ENCODE results near the gene ZNF587. TPM values are rescaled to one million over a fixed set of nuclear protein-coding genes. Genes with fewer than 3 reads are reported as not detected.

ZNF587 gene
- total and polyA plus RNA-seq, 2 of the 13 experiments (the other 11 are each of a cell fraction or from before 2014, with no cell fraction given), result 8.7 to 17.5 TPM

DNA sequence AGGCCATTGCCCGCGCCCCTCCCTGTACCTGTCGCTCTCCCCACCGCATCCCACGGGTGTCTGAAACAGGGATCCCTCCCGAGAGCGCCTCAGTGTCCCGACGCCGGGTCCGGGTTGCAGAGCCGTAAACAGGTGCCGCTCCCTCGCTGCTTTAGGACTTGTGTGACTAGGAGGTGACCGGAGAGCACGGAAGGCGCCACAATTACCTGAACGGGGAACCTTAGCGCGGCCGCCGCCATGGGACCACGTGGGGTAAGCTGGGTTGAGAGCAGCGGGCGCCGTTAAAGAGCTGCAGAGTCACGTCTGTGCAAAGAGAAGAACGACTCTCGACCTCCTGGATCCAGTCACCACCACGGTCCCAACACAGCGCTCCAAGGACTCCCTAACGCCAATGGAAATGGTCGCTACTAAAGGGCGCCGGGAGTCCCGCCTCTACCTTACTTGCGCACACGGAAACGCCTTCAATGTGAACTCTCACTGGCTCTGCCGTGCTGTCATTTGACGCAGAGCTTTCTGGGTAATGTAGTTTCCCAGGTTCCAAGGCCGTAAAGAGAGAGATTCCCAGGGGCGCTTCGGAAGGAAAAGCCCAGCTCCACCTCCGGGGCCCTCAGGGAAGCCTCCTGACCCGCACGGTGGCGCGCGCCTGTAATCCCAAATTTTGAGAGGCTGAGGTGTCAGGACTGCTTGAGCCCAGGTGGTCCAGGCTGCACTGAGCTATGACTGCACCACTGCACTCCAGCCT lies 35.0 kb upstream of the ZNF587 start, which contains the start of gene ZNF552 (continued):
- TF ChIP-seq HMGXB4 (CRISPR knock-in tag; IDR thresholded peaks at IDR 0.05; ENCODE audit: borderline replicate concordance in 1 of 2, low read depth in 1 of 2) (peak; percentile 30 to 60; a peak in 3 of 4 replicates), PHF8 (CRISPR knock-in tag; IDR thresholded peaks at IDR 0.05) (peak; percentile 74; the same call in 1 of the 2 replicates), REXO4 (CRISPR knock-in tag; IDR thresholded peaks at IDR 0.05; ENCODE audit: borderline replicate concordance) (no peak), POLR2AphosphoS5 (IDR thresholded peaks at IDR 0.05; ENCODE audit: low read depth, low read length) (peak; percentile 96), ZBTB7A (CRISPR knock-in tag; IDR thresholded peaks at IDR 0.05) (no peak), AKAP8 (CRISPR knock-in tag; IDR thresholded peaks at IDR 0.05) (0 out of 2 replicates have a peak, but pooled peaks have one; percentile 59), ATM (IDR thresholded peaks at IDR 0.05; ENCODE audit: borderline replicate concordance) (no peak), ZNF230 (CRISPR knock-in tag; IDR thresholded peaks at IDR 0.05) (no peak), EZH2 (conservative IDR thresholded peaks at IDR 0.05; ENCODE audit: low read depth, low read length) (no peak), CHD4 (IDR thresholded peaks at IDR 0.05; ENCODE audit: borderline replicate concordance, low read length) (no peak), JUNB (CRISPR knock-in tag; IDR thresholded peaks at IDR 0.05; ENCODE audit: borderline replicate concordance) (no peak), SALL2 (CRISPR knock-in tag; IDR thresholded peaks at IDR 0.05) (no peak; the same call in 1 of the 2 replicates), ZNF83 (CRISPR knock-in tag; IDR thresholded peaks at IDR 0.05; ENCODE audit: borderline replicate concordance) (no peak), SAFB2 (CRISPR knock-in tag; IDR thresholded peaks at IDR 0.05; ENCODE audit: borderline replicate concordance, low read depth) (no peak), KLF6 (CRISPR knock-in tag; IDR thresholded peaks at IDR 0.05) (peak; percentile 36; the same call in 1 of the 2 replicates), KDM3A (CRISPR knock-in tag; IDR thresholded peaks at IDR 0.05; ENCODE audit: low read depth) (no peak), MBNL3 (CRISPR knock-in tag; conservative IDR thresholded peaks at IDR 0.05) (no peak)
- TF ChIP-seq, protein P1, sequence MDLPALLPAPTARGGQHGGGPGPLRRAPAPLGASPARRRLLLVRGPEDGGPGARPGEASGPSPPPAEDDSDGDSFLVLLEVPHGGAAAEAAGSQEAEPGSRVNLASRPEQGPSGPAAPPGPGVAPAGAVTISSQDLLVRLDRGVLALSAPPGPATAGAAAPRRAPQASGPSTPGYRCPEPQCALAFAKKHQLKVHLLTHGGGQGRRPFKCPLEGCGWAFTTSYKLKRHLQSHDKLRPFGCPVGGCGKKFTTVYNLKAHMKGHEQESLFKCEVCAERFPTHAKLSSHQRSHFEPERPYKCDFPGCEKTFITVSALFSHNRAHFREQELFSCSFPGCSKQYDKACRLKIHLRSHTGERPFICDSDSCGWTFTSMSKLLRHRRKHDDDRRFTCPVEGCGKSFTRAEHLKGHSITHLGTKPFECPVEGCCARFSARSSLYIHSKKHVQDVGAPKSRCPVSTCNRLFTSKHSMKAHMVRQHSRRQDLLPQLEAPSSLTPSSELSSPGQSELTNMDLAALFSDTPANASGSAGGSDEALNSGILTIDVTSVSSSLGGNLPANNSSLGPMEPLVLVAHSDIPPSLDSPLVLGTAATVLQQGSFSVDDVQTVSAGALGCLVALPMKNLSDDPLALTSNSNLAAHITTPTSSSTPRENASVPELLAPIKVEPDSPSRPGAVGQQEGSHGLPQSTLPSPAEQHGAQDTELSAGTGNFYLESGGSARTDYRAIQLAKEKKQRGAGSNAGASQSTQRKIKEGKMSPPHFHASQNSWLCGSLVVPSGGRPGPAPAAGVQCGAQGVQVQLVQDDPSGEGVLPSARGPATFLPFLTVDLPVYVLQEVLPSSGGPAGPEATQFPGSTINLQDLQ (CRISPR knock-in tag; IDR thresholded peaks at IDR 0.05), result no peak
- TF ChIP-seq, protein P2, sequence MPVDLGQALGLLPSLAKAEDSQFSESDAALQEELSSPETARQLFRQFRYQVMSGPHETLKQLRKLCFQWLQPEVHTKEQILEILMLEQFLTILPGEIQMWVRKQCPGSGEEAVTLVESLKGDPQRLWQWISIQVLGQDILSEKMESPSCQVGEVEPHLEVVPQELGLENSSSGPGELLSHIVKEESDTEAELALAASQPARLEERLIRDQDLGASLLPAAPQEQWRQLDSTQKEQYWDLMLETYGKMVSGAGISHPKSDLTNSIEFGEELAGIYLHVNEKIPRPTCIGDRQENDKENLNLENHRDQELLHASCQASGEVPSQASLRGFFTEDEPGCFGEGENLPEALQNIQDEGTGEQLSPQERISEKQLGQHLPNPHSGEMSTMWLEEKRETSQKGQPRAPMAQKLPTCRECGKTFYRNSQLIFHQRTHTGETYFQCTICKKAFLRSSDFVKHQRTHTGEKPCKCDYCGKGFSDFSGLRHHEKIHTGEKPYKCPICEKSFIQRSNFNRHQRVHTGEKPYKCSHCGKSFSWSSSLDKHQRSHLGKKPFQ (CRISPR knock-in tag; IDR thresholded peaks at IDR 0.05; ENCODE audit: insufficient replicate concordance), result peak; percentile 58
- TF ChIP-seq, protein P3, sequence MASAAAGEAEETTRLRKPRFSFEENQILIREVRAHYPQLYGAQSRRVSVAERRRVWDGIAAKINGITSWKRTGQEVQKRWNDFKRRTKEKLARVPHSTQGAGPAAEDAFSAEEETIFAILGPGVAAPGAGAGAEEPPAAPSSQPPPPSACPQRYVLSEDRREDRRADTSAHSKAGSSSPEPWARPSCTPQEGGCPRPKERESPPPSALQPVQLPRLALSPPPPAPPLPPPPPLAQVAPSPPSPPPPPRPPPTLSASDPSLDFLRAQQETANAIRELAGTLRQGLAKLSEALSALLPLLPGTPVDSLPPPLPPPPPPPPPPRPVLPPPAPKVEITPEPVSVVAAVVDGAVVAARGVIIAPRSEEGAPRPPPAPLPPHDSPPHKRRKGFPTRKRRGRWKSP (CRISPR knock-in tag; IDR thresholded peaks at IDR 0.05), result peak; percentile 66; the same call in 1 of the 2 replicates
- TF ChIP-seq, protein P4, sequence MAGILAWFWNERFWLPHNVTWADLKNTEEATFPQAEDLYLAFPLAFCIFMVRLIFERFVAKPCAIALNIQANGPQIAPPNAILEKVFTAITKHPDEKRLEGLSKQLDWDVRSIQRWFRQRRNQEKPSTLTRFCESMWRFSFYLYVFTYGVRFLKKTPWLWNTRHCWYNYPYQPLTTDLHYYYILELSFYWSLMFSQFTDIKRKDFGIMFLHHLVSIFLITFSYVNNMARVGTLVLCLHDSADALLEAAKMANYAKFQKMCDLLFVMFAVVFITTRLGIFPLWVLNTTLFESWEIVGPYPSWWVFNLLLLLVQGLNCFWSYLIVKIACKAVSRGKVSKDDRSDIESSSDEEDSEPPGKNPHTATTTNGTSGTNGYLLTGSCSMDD (CRISPR knock-in tag; IDR thresholded peaks at IDR 0.05), result no peak
